Measurements from ENCODE around the gene LRRC74A.
"Not testable (repeated sequence)": the region's sequence is repeated elsewhere in the genome, so short reads cannot be mapped to it uniquely, and the experiment has no call there.

The LRRC74A gene

DNA sequence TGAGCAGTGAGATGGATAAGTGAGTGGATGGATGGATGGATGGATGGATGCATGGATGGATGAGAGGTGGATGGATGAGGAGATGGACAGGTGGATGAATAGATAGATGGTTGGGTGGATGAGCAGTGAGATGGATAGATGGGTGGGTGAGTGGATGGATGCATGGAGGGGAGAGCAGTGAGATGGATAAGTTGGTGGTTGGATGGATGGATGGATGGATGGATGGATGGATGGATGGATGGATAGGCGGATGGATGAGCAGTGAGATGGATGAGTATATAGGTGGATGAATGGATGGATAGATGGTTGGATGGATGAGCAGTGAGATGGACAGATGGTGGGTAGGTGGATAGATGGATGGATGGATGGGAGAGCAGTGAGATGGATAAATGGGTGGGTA, 30.6 kb downstream of the LRRC74A start:
- DNase-seq: no peak

- DNase-seq: no peak
Measured at GRCh38 chr14:76861574-76862255, 35.5 kb downstream of the LRRC74A start.

DNA sequence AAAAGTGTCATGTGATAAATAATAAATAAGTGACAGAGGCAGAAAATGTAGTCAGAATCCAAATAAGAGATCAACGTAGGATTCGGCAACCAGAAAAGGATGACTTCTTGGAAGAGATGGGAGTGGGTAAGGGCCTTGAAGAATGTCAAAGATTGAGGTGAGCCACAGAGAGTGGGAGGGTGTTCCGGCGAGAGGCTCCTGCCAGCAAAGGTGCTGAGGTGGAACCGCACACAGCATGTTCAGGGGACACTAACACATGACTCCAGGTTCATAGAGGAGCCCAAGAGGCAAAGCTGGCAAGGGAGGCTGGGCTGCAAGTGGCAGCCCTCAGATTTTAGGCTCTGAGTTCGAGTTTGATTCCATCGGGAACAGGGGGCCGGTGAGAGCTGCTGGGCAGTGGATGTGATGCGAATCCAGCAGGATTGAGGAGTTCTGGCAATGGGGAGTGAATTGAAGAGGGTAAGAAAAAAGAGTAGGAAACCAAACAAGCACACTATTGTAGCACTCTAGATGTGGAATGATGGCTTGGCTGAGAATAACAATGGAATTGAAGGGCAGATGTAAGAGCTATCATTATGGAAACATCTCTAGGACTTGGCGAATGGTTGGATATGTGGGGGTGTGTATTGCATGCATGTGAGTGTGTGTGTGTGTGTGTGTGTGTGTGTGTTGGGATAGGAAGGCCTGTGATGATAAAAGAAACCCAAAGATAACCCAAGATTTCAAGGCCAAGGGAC, 36.5 kb downstream of the LRRC74A start:
- DNase-seq: no peak

DNA sequence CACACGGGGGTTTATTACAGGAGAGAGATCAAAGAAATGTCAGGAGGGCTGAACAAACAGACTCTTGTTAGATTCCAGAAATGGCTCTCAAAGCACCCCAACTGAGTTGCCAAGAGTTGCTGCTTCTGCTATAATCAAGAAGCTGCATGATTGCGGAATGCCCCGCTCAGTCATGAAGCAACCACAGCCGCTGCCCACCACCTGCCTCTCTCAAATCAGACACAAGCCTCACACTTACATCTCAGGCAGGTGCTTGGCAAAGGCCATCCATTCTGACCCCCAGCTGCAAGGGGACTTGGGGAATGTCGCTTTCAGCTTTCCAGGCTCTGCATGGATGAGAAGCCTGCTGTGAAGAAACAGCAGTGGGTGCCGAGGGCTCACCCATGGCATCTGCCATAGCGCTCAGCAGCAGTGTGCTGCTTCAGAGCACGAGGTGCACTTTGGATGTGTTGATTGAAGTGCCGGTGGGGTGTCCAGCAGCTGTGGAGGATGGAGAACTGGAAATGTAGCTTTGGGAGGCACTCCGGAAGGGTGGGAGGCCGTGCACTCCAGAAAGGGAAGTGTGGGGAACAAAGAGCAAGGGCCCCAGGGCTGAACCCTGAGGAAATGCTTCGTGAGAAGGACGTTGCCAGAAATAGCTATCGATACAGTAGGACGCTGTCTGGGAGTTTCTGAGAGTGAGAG, 37.7 kb downstream of the LRRC74A start:
- no peak for DNase-seq

DNA sequence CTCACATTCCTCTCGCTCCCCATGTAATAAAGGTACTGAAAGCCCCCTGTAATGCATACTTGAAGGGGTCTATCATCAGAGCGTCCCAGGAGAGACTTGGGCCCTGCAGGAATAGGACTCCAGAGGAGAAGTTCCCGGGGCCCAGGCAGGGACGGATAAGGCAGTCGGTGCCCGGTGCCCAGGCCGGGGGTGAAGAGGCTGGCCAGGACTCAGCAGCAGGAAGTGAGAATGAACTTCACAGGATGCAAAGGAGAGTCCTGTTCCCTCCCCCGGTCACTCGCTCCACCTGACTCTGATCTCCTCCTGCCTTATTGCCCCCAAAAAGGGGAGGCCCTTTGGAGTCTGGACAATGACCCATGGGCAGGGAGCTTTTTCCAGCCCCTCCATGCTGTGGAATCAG, 40.2 kb downstream of the LRRC74A start:
- DNase-seq: no peak

- DNase-seq: no peak
Measured at GRCh38 chr14:76867516-76868453, 41.6 kb downstream of the LRRC74A start.

- no peak for DNase-seq
Measured at GRCh38 chr14:76868454-76869170, 42.4 kb downstream of the LRRC74A start.

- DNase-seq: no peak
Measured at GRCh38 chr14:76870166-76870565, 44.0 kb downstream of the LRRC74A start.

DNA sequence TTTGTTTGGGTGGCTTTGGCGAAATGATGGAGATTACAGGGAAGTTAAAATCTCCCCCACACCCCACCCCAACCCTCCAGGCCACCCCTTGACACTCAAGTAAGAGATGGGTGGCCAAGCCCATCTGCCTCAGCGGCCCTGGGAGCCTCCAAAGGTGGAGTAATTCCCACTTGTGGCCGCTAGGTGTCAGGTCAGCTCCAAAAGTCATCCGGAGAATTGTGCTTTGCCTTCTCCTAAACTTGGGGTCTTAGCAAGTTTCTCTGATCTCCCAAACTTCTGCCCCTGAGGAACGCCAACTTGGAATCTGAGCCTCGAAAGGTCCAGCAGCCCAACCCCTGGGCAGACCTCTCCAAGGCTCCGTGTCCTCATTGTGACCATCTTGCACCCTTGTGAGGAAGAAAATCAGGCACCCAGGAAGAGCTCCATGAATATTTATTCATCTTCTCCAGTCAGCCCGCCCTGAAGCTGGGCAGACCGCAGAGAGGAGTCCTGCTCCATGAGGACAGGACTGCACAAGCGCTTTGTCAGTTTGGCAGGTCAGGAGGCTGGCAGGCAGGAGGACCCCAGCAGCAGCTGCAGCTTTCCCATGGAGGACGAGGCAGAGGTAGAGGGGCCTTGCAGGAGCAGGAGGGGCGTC, 46.7 kb downstream of the LRRC74A start:
- DNase-seq: peak; percentile 2

- DNase-seq: no peak
Measured at GRCh38 chr14:76874734-76875133, 48.5 kb downstream of the LRRC74A start.

DNA sequence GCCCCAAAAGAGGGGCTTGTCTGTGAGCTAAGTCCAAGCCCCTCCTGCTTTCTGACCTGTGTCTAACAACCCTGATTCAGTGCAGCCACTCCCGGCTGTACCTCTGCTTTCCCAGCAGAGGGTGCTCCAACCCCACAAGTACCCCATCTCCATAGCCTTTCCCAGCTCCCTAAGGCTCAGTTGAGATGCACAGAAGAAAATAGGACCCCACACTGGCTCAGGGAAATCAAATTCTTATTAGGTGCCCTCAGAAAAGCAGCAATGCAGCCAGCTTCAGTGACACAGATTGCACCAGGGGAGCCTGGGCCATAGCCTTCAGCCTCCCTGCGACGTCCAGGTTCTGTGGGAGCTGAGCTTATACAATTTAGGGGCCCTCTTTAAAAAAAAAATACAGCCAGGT, 49.9 kb downstream of the LRRC74A start:
- DNase-seq: peak; percentile 14

DNA sequence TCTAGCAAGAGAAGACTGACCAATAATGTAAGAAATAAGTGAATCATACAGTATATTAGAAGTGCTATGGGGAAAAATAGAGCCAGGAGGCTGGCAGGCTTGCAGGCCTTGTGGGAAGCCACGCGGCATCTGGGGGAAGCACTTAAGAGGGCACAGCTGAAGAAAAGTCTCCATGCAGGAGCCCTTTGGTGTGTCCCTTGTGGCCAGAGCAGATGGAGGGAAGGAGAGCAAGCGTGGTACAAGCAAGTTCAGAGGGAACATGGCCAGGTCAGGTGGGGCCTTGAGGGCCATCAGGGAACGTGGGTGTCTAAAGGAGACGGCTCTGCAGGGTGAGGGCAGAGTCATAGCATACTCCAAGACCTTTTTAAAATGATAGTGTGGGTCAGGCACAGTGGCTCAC, 51.7 kb downstream of the LRRC74A start:
- no peak for DNase-seq

DNA sequence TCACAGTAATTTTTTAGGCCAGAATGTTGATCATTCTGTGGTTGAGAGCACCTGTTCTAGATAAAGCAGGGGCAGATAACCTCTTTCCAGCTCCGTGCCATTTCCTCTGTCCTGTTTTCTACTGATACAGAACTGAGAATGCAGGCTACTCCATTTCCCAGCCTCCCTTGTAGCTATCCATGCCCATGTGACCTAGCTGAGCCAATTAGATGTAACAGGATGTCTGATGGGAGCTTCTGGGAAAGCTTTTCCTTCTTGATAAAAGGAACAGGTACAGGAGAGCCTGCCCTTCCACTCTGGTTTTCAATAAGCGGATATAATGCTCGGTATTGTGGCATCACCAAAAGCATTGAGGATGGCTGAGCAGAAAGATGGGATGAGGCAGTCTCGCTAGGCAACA, 54.2 kb downstream of the LRRC74A start:
- DNase-seq: no peak

DNA sequence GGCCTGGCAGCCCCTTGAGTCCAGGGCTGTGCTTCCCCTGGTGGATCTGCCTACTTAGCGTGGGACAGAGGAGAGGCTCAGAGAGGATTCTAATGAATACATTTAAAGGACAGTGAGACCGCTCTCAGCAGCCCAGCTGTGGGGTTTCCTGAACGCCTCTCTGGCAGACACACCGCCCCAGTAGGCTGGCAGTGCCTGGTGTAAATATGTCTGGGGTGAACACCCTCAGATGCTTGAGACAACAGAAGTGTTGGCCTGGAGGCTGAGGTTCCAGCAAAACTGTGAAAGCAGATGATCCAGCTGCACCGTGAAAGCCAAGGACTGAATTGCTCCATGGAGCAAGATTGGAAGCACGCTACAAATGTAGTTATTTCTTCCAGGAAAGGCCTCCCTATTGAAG, 55.1 kb downstream of the LRRC74A start:
- no peak for DNase-seq

DNA sequence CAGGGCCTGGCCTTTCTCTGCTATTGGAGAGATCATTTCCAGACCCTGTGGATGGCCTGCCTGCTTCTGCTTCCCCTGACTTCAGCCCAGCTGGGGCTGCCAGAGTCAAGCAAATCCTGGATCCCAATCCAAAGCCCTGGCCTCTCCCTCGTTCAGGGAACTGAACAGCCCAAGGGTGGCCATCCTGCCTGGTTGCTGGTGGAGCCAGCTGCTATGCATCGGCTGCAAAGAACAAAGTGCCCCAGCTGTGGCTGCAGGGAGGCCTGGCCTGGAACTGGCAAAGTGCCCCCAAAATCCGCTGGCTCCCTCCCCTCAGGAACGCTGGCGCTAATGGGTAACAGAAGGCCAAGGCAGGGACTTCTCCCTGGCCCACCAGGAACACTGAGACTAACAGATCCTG, 56.4 kb downstream of the LRRC74A start:
- no peak for DNase-seq

DNA sequence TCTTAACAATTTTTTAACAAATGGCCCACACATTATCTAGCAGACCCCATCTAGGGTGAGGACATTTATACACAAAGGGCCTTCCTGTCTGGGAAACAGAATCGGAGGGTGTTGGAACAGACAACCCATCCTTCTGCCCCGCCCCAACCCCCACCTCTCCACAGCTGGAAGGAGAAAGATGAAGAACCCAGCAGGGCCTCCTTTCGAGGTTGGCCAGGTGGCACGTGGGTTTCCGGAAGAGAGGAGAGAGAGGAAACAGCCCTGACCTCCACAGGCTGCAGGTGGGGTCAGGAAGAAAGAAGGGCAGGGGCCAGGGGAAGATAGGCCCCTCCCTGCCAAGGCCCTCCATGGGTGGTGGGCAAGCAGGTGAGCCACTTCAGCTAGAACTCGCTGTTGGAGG, 57.2 kb downstream of the LRRC74A start:
- no peak for DNase-seq

DNA sequence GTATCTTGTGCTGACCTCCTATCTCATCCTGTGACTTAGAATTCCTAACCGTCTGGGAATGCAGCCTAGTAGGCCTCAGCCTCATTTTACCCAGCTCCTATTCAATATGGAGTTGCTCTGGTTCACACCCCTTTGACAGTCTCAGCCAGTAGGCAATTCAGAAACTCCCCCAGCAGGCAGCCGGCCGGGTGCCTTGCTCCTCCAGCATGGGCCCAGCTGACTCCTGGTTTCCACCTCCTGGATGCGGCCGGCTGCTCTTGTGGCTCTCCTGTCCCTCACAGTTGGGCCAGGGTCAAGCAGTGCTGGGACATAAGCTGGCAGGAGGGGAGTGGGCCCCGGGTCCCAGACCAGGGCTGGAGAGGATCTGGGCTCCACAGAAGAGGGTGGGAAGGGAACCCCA, 58.2 kb downstream of the LRRC74A start:
- no peak for DNase-seq

GRCh38 chr14:76884853-76885276, 58.7 kb downstream of the LRRC74A start:
- DNase-seq: no peak

GRCh38 chr14:76887191-76887590, 61.0 kb downstream of the LRRC74A start:
- DNase-seq: no peak

GRCh38 chr14:76891391-76891790, 65.2 kb downstream of the LRRC74A start:
- no peak for DNase-seq

GRCh38 chr14:76894308-76894707, 68.1 kb downstream of the LRRC74A start:
- no peak for DNase-seq

DNA sequence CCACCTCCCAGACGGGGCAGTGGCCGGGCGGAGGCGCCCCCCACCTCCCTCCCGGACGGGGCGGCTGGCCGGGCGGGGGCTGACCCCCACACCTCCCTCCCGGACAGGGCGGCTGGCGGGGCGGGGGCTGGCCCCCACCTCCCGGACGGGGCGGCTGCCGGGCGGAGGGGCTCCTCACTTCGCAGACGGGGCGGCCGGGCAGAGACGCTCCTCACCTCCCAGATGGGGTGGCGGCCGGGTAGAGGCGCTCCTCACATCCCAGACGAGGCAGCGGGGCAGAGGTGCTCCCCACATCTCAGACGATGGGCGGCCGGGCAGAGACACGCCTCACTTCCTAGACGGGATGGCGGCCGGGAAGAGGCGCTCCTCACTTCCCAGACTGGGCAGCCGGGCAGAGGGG, 71.8 kb downstream of the LRRC74A start:
- DNase-seq: not testable (repeated sequence)

Data from NCI-H774 (cell line).